ENCODE data around the gene ZDHHC5. TPM values are rescaled to one million over a fixed set of nuclear protein-coding genes. Genes with fewer than 3 reads are reported as not detected.

The ZDHHC5 gene
- total RNA-seq: 10 to 100 TPM; 46.0 to 53.3 TPM

GRCh38 chr11:57667736-57668433 lies at the start of gene ZDHHC5:
Gene ZDHHC5, plus strand, starts transcription at chr11:57668114. Its CDS starts 4,977 bp downstream, at chr11:57673091.
- Histone ChIP-seq H3K27ac (peak within 1 kb of the TSS; percentile 97 to 98), H3K4me1 (ENCODE audit: control insufficient read depth in 1 of 2, low read depth in 2 of 2) (peaks cover 17 to 24% of the 10 kb centered on the region in 2 donors), H3K4me3 (peak within 1 kb of the TSS; percentile 79), H3K9me3 (no peaks in the 10 kb centered on the region), H3K27me3 (replicated peaks; ENCODE audit: insufficient read depth) (no peaks in the 10 kb centered on the region), H3K36me3 (peaks cover 8% of the 10 kb centered on the region)
- ATAC-seq (ENCODE audit: insufficient number of reproducible peaks, low FRiP score, low read depth): peak; percentile 99
- TF ChIP-seq CTCF (IDR thresholded peaks at IDR 0.05): peak; percentile 48
- peak; percentile 98 for DNase-seq (ENCODE audit: low spot score)

- Histone ChIP-seq H3K27me3 (replicated peaks; ENCODE audit: insufficient read depth) (no peaks in the 10 kb centered on the region), H3K27ac (no peak overlapping the region), H3K4me1 (ENCODE audit: control insufficient read depth in 1 of 2, low read depth in 2 of 2) (no peaks in the 10 kb centered on the region), H3K4me3 (no peak overlapping the region), H3K36me3 (peaks cover 13% of the 10 kb centered on the region), H3K9me3 (no peaks in the 10 kb centered on the region)
- ATAC-seq (ENCODE audit: insufficient number of reproducible peaks, low FRiP score, low read depth) (no peak), DNase-seq (ENCODE audit: low spot score) (no peak)
- no peak for TF ChIP-seq CTCF (IDR thresholded peaks at IDR 0.05)
These were observed 49.5 kb upstream of the ZDHHC5 start for GRCh38 chr11:57618438-57618837.

GRCh38 chr11:57619331-57619730 lies 48.6 kb upstream of the ZDHHC5 start:
- Histone ChIP-seq H3K27ac (no peak overlapping the region), H3K4me3 (no peak overlapping the region), H3K27me3 (replicated peaks; ENCODE audit: insufficient read depth) (no peaks in the 10 kb centered on the region), H3K4me1 (ENCODE audit: control insufficient read depth in 1 of 2, low read depth in 2 of 2) (no peaks in the 10 kb centered on the region), H3K9me3 (no peaks in the 10 kb centered on the region), H3K36me3 (peaks cover 7% of the 10 kb centered on the region)
- DNase-seq (ENCODE audit: low spot score) (no peak), ATAC-seq (ENCODE audit: insufficient number of reproducible peaks, low FRiP score, low read depth) (no peak)
- no peak for TF ChIP-seq CTCF (IDR thresholded peaks at IDR 0.05)

GRCh38 chr11:57620467-57620866 lies 47.4 kb upstream of the ZDHHC5 start:
- Histone ChIP-seq H3K27me3 (replicated peaks; ENCODE audit: insufficient read depth) (no peaks in the 10 kb centered on the region), H3K4me1 (ENCODE audit: control insufficient read depth in 1 of 2, low read depth in 2 of 2) (no peaks in the 10 kb centered on the region), H3K9me3 (no peaks in the 10 kb centered on the region), H3K27ac (no peak overlapping the region), H3K36me3 (peaks cover 3% of the 10 kb centered on the region), H3K4me3 (no peak overlapping the region)
- ATAC-seq (ENCODE audit: insufficient number of reproducible peaks, low FRiP score, low read depth) (no peak), DNase-seq (ENCODE audit: low spot score) (no peak)
- TF ChIP-seq CTCF (IDR thresholded peaks at IDR 0.05): no peak

- no peaks in the 10 kb centered on the region for H3K4me1 ChIP-seq (ENCODE audit: control insufficient read depth in 1 of 2, low read depth in 2 of 2)
- DNase-seq (ENCODE audit: low spot score): no peak
- no peak overlapping the region for H3K4me3 ChIP-seq
- TF ChIP-seq CTCF (IDR thresholded peaks at IDR 0.05): no peak
- no peaks in the 10 kb centered on the region for H3K27me3 ChIP-seq (replicated peaks; ENCODE audit: insufficient read depth)
- peaks cover 3% of the 10 kb centered on the region for H3K36me3 ChIP-seq
- H3K27ac ChIP-seq: no peak overlapping the region
- no peaks in the 10 kb centered on the region for H3K9me3 ChIP-seq
- ATAC-seq (ENCODE audit: insufficient number of reproducible peaks, low FRiP score, low read depth): no peak
These were observed 45.7 kb upstream of the ZDHHC5 start for GRCh38 chr11:57622263-57622662.
